ENCODE results near the gene RPS6KB2. TPM values are rescaled to one million over a fixed set of nuclear protein-coding genes. Genes with fewer than 3 reads are reported as not detected.

RPS6KB2 gene
- polyA plus RNA-seq, 1 donor from 2014 or later: 92.8 TPM

DNA sequence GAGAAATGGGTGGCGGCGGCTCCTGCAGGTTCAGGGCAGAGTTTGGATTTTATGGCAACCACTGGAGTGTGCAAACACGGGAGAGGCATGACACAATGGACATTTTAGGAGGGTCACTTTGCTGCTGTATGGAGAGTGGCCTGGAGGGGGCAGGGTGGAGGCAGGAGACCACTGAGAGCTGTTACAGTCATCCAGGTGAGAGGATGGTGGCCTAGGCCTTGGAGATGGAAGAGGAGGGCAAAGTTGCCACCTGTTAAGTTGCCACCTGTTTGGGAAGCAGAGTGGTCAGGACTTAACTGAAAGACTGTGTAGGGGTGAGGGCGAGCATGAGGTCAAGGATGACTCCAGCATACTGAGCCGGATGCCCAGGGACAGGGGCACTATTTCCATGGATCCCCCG is 38.8 kb upstream of the RPS6KB2 start:
- H3K9ac ChIP-seq (ENCODE audit: low read length): no peak overlapping the region
- H3K4me3 ChIP-seq (ENCODE audit: low read length): no peak overlapping the region
- no peaks in the 10 kb centered on the region for H3K79me2 ChIP-seq (replicated peaks; ENCODE audit: insufficient read depth, low read length)
- no peaks in the 10 kb centered on the region for H4K20me1 ChIP-seq (ENCODE audit: insufficient read depth)
- no peaks in the 10 kb centered on the region for H3K9me3 ChIP-seq (ENCODE audit: low read length)
- no peaks in the 10 kb centered on the region for H3K9me2 ChIP-seq (ENCODE audit: insufficient read depth, low read length)
- no peaks in the 10 kb centered on the region for H3F3A ChIP-seq (ENCODE audit: insufficient read depth, low read length, poor library complexity, severe bottlenecking)
- H2AFZ ChIP-seq (ENCODE audit: low read depth, low read length): no peak overlapping the region
- no peak overlapping the region for H3K27ac ChIP-seq (ENCODE audit: low read length)
- no peaks in the 10 kb centered on the region for H3K36me3 ChIP-seq (ENCODE audit: insufficient read depth, low read length)
- TF ChIP-seq REST (IDR thresholded peaks at IDR 0.05; ENCODE audit: borderline replicate concordance) (no peak), EP300 (conservative IDR thresholded peaks at IDR 0.05; ENCODE audit: poor library complexity, severe bottlenecking) (no peak), SMC3 (conservative IDR thresholded peaks at IDR 0.05; ENCODE audit: poor library complexity) (peak; percentile 37)
- TF ChIP-seq, protein P1, sequence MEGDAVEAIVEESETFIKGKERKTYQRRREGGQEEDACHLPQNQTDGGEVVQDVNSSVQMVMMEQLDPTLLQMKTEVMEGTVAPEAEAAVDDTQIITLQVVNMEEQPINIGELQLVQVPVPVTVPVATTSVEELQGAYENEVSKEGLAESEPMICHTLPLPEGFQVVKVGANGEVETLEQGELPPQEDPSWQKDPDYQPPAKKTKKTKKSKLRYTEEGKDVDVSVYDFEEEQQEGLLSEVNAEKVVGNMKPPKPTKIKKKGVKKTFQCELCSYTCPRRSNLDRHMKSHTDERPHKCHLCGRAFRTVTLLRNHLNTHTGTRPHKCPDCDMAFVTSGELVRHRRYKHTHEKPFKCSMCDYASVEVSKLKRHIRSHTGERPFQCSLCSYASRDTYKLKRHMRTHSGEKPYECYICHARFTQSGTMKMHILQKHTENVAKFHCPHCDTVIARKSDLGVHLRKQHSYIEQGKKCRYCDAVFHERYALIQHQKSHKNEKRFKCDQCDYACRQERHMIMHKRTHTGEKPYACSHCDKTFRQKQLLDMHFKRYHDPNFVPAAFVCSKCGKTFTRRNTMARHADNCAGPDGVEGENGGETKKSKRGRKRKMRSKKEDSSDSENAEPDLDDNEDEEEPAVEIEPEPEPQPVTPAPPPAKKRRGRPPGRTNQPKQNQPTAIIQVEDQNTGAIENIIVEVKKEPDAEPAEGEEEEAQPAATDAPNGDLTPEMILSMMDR (IDR thresholded peaks at IDR 0.05; ENCODE audit: poor library complexity, severe bottlenecking): peak; percentile 55
- H3K4me2 ChIP-seq (ENCODE audit: low read length): no peak overlapping the region
- H3K27me3 ChIP-seq (ENCODE audit: insufficient read depth, low read depth, low read length): no peaks in the 10 kb centered on the region

- H3K9me3 ChIP-seq (ENCODE audit: low read length): no peaks in the 10 kb centered on the region
- H3K4me3 ChIP-seq (ENCODE audit: low read length): peak overlapping the region; percentile 88
- peak overlapping the region; percentile 73 for H3K9ac ChIP-seq (ENCODE audit: low read length)
- H3K79me2 ChIP-seq (replicated peaks; ENCODE audit: insufficient read depth, low read length): no peaks in the 10 kb centered on the region
- H3K27ac ChIP-seq (ENCODE audit: low read length): peak overlapping the region; percentile 48
- no peak for TF ChIP-seq MXI1 (conservative IDR thresholded peaks at IDR 0.05; ENCODE audit: poor library complexity, severe bottlenecking)
- TF ChIP-seq POLR2AphosphoS5 (IDR thresholded peaks at IDR 0.05): no peak
- no peak for TF ChIP-seq SMC3 (conservative IDR thresholded peaks at IDR 0.05; ENCODE audit: poor library complexity)
- no peak for TF ChIP-seq EP300 (conservative IDR thresholded peaks at IDR 0.05; ENCODE audit: poor library complexity, severe bottlenecking)
- no peak for TF ChIP-seq RAD21 (conservative IDR thresholded peaks at IDR 0.05)
- TF ChIP-seq EZH2 (IDR thresholded peaks at IDR 0.05; ENCODE audit: borderline replicate concordance, insufficient read depth, low read length, poor library complexity, severe bottlenecking): no peak
- TF ChIP-seq, protein P1 (IDR thresholded peaks at IDR 0.05; ENCODE audit: poor library complexity, severe bottlenecking): no peak
- no peak for TF ChIP-seq REST (IDR thresholded peaks at IDR 0.05; ENCODE audit: borderline replicate concordance)
- no peak for TF ChIP-seq TAF1 (IDR thresholded peaks at IDR 0.05; ENCODE audit: low read depth)
- H3K9me2 ChIP-seq (ENCODE audit: insufficient read depth, low read length): no peaks in the 10 kb centered on the region
- H3F3A ChIP-seq (ENCODE audit: insufficient read depth, low read length, poor library complexity, severe bottlenecking): no peaks in the 10 kb centered on the region
- peak overlapping the region; percentile 34 for H3K4me2 ChIP-seq (ENCODE audit: low read length)
- H3K27me3 ChIP-seq (ENCODE audit: insufficient read depth, low read depth, low read length): no peaks in the 10 kb centered on the region
- H2AFZ ChIP-seq (ENCODE audit: low read depth, low read length): no peak overlapping the region
- no peaks in the 10 kb centered on the region for H4K20me1 ChIP-seq (ENCODE audit: insufficient read depth)
- no peaks in the 10 kb centered on the region for H3K36me3 ChIP-seq (ENCODE audit: insufficient read depth, low read length)
These were observed 37.4 kb upstream of the RPS6KB2 start for GRCh38 chr11:67390947-67391303.
